K562 (cell line): Measurements from ENCODE around the gene AOC1. TPM values are rescaled to one million over a fixed set of nuclear protein-coding genes. Genes with fewer than 3 reads are reported as not detected.

ENCODE experiments used
- ATAC-seq: fragments of 200-7000 bp; cut with Tn5 transposase; 3 replicates; pipeline ENCODE4 v1.9.1; 2020; ENCODE audit warnings: moderate library complexity
- BruUV-seq: library from RNA; stranded (reverse); fragments of 400-500 nt; replicated peaks from 2 replicates; lab custom pipeline; 2021; lab: Mats Ljungman, UMichigan
- CTCF ChIA-PET: fragments of 300-600 bp; formaldehyde crosslinking; extraction: SDS; loops from one replicate; lab custom pipeline; 2021; ENCODE audit warnings: low intra/inter-chr PET ratio; lab: Yijun Ruan, JAX
- POLR2A ChIA-PET: fragments of 300-600, 350-650 bp; sonication (Branson Sonifier 250); formaldehyde crosslinking; extraction: SDS; loops from one replicate; lab custom pipeline; 2021; ENCODE audit warnings: antibody characterized with exemption, inconsistent platforms; lab: Yijun Ruan, JAX
- DNase-seq, 4 experiments: peaks; one replicate each; pipeline versions ENCODE4 v3.0.0 to v3.0.0-alpha.2; 2011 to 2018; ENCODE audit warnings: low spot score in 3 of 4, mixed read lengths in 3 of 4; ENCODE audit errors: extremely low read depth in 1 of 4
- FAIRE-seq: peaks from 2 replicates; lab custom pipeline; 2011; peaks lifted over from hg19 to GRCh38; lab: Jason Lieb, UNC
- H2AFZ ChIP-seq: 2 replicates; pipeline ENCODE4 v1.6.0; 2011; ENCODE audit warnings: low read depth, low read length, control low read depth, inconsistent platforms
- H3K27ac ChIP-seq: fragments of 200-600 bp; 3 replicates; pipeline ENCODE4 v1.8.0; 2011; ENCODE audit warnings: low read depth, mild to moderate bottlenecking, control low read depth, inconsistent platforms, low read length, moderate library complexity, mixed read lengths; ENCODE audit errors: extremely low read depth
- H3K27me3 ChIP-seq, 2 experiments: fragments of 300-600 bp in 1 of 2; 2 replicates in 1 of 2; 3 replicates in 1 of 2; pipeline versions ENCODE4 v1.6.0 to v1.8.0; 2011; ENCODE audit warnings: inconsistent platforms in 2 of 2, low read length in 2 of 2, mild to moderate bottlenecking in 1 of 2, mixed read lengths in 1 of 2, moderate library complexity in 1 of 2; ENCODE audit not compliant: control insufficient read depth in 2 of 2, insufficient read depth in 2 of 2
- H3K36me3 ChIP-seq: fragments of 300-600 bp; 3 replicates; pipeline ENCODE4 v1.8.0; 2011; ENCODE audit warnings: mild to moderate bottlenecking, low read length, inconsistent platforms; ENCODE audit not compliant: control insufficient read depth, insufficient read depth
- H3K4me1 ChIP-seq, 2 experiments: fragments of 200-600 bp in 1 of 2; replicated peaks in 1 of 2; 2 replicates in 1 of 2; 3 replicates in 1 of 2; pipeline versions ENCODE4 v1.5.1 to v1.8.0; 2011; ENCODE audit warnings: inconsistent platforms in 2 of 2, low read length in 2 of 2, mild to moderate bottlenecking in 1 of 2, mixed read lengths in 1 of 2, moderate library complexity in 1 of 2; ENCODE audit not compliant: control insufficient read depth in 2 of 2, insufficient read depth in 2 of 2
- H3K4me2 ChIP-seq: 2 replicates; pipeline ENCODE4 v1.6.1; 2011; ENCODE audit warnings: low read length, control low read depth, inconsistent platforms, mixed read lengths; ENCODE audit not compliant: insufficient read depth
- H3K4me3 ChIP-seq: fragments of 200-600 bp; sonication (generic), shearing (Covaris generic); 2 replicates; pipeline ENCODE4 v1.5.1; 2016; ENCODE audit warnings: control low read depth, inconsistent platforms
- H3K79me2 ChIP-seq: fragments of 200-600 bp; 3 replicates; pipeline ENCODE4 v1.8.0; 2011; ENCODE audit warnings: low read length, inconsistent platforms; ENCODE audit not compliant: control insufficient read depth, insufficient read depth
- H3K9ac ChIP-seq, 2 experiments: 2 replicates each; pipeline versions ENCODE4 v1.6.0 to v1.6.1; 2011; ENCODE audit warnings: low read depth in 2 of 2, low read length in 2 of 2, control low read depth in 1 of 2, inconsistent platforms in 1 of 2, mild to moderate bottlenecking in 1 of 2, mixed read lengths in 1 of 2; ENCODE audit not compliant: insufficient read depth in 1 of 2
- H3K9me1 ChIP-seq: one replicate; pipeline ENCODE4 v1.6.0; 2011; ENCODE audit warnings: inconsistent platforms, mild to moderate bottlenecking, low read length, moderate library complexity; ENCODE audit not compliant: control insufficient read depth, insufficient read depth
- H3K9me3 ChIP-seq: replicated peaks from 2 replicates; pipeline ENCODE4 v1.5.1; 2011; ENCODE audit warnings: low read depth, low read length, inconsistent platforms; ENCODE audit not compliant: control insufficient read depth, insufficient read depth
- H4K20me1 ChIP-seq: replicated peaks from 2 replicates; pipeline ENCODE4 v1.6.1; 2011; ENCODE audit warnings: low read length, inconsistent platforms, mixed read lengths; ENCODE audit not compliant: control insufficient read depth, insufficient read depth
- CREB5 ChIP-seq: fragments of 250-450 bp; sonication (Bioruptor Pico); IDR thresholded peaks from 2 replicates; pipeline ENCODE4 v1.5.0; 2020; ENCODE audit warnings: mild to moderate bottlenecking
- IRF9 ChIP-seq: fragments of 450-650 bp; IDR thresholded peaks from 2 replicates; pipeline ENCODE4 v1.6.1; 2016; ENCODE audit warnings: missing biosample characterization, missing genetic modification characterization
- PPARD ChIP-seq: fragments of 250-450 bp; sonication (Bioruptor Pico); IDR thresholded peaks from 2 replicates; pipeline ENCODE4 v1.8.0; 2022; ENCODE audit warnings: inconsistent platforms, mild to moderate bottlenecking, moderate library complexity
- STAT5A ChIP-seq: IDR thresholded peaks from 2 replicates; pipeline ENCODE4 v1.6.1; 2012; ENCODE audit warnings: low read length, inconsistent platforms, borderline replicate concordance
- TAL1 ChIP-seq: fragments of 450-650 bp; IDR thresholded peaks from 2 replicates; pipeline ENCODE4 v1.6.1; 2016; ENCODE audit warnings: mild to moderate bottlenecking
- TEAD4 ChIP-seq, 2 experiments: sonication (generic) in 1 of 2; formaldehyde crosslinking in 1 of 2; IDR thresholded peaks; 2 replicates each; pipeline versions ENCODE4 v1.6.1 to v1.8.0; 2012 to 2022; ENCODE audit warnings: borderline replicate concordance in 1 of 2, inconsistent platforms in 1 of 2, low read length in 1 of 2, mild to moderate bottlenecking in 1 of 2, missing genetic modification reagents in 1 of 2
- USF1 ChIP-seq: sonication (generic); formaldehyde crosslinking; IDR thresholded peaks from 2 replicates; pipeline ENCODE4 v1.9.0; 2022; ENCODE audit warnings: mild to moderate bottlenecking, missing genetic modification reagents
- ZNF143 ChIP-seq: sonication (generic); formaldehyde crosslinking; IDR thresholded peaks from 2 replicates; pipeline ENCODE4 v1.9.0; 2022; ENCODE audit warnings: mild to moderate bottlenecking, missing genetic modification reagents
- ZNF3 ChIP-seq: fragments of 250-450 bp; sonication (Bioruptor Pico); IDR thresholded peaks from 2 replicates; pipeline ENCODE4 v1.5.0; 2021; ENCODE audit warnings: mild to moderate bottlenecking, moderate library complexity
- ZNF583 ChIP-seq: fragments of 250-450 bp; sonication (Bioruptor Pico); IDR thresholded peaks from 2 replicates; pipeline ENCODE4 v1.4.0; 2020
- ZNF830 ChIP-seq: fragments of 250-450 bp; sonication (Bioruptor Pico); IDR thresholded peaks from 2 replicates; pipeline ENCODE4 v1.5.0; 2021; ENCODE audit warnings: mild to moderate bottlenecking
- ZSCAN32 ChIP-seq: fragments of 450-650 bp; formaldehyde crosslinking; IDR thresholded peaks from 2 replicates; pipeline ENCODE4 v1.4.0; 2020; ENCODE audit warnings: mild to moderate bottlenecking, moderate library complexity
- WGBS: fragments of 100-300 bp; shearing (Covaris generic); methylation state at CpG from one replicate; pipeline ENCODE4 v1.1.6; 2016; ENCODE audit warnings: low coverage, mixed read lengths; ENCODE audit not compliant: insufficient coverage; ENCODE audit errors: missing lambda C conversion rate; 5-methylcytosine and 5-hydroxymethylcytosine counted together
- in situ Hi-C: fragments of 300-500 bp; cut with MboI; formaldehyde crosslinking; loops from 4 replicates; pipeline ENCODE4 v1.15.0; 2018; ENCODE audit warnings: inconsistent platforms, mixed read lengths
- intact Hi-C: fragments of 100-400 bp; cut with micrococcal nuclease; formaldehyde crosslinking; loops from 2 replicates; pipeline ENCODE4 v1.14.2; 2022
- polyA plus RNA-seq, 8 experiments: library from polyadenylated mRNA; depleted of rRNA in 4 of 8; stranded (reverse) in 5 of 8; unstranded in 3 of 8; fragments of >200 nt; fragmentation: Nextera tagmentation in 2 of 8; fragmentation: Illumina TruSeq in 1 of 8; extraction: Ambion mirVana in 2 of 8; extraction: Trizol in 1 of 8; gene quantifications; 2 replicates each; pipeline versions ENCODE4 v1.2.1 to v1.2.3, GENCODE V29; 2011 to 2014; ENCODE audit warnings: inconsistent platforms in 1 of 8, missing spikeins in 1 of 8
- total RNA-seq, 7 experiments: library from RNA; depleted of rRNA in 6 of 7; stranded (reverse); fragments of >200 nt in 6 of 7; fragmentation: Illumina TruSeq in 2 of 7; extraction: Trizol in 2 of 7; gene quantifications; 2 replicates each; pipeline versions ENCODE4 v1.2.1 to v1.2.3, GENCODE V29; 2011 to 2021; ENCODE audit warnings: low replicate concordance in 1 of 7

The AOC1 gene
- total and polyA plus RNA-seq, 9 of the 15 experiments (the other 6 are each of a cell fraction or from before 2014, with no cell fraction given), result not detected

- no peaks in the 10 kb centered on the region for H3K9me1 ChIP-seq
- peaks cover 57 to 79% of the 10 kb centered on the region in 2 experiments for H3K27me3 ChIP-seq
- no TSS peak for BruUV-seq
- intact Hi-C loops, result no loop called here
- no peaks in the 10 kb centered on the region for H3K4me1 ChIP-seq
- in situ Hi-C loops, result no loop called here
- ATAC-seq (no peak), FAIRE-seq (no peak), DNase-seq (no peak)
- POLR2A ChIA-PET, result interaction anchor here (0.6 to 1.4 kb wide), 3 partner anchors 18 to 95 kb away, joined by 3 to 5 read pairs (median 4); no protein-coding TSS in a partner anchor
- 0% methylated on average over 4 of the region's 4 CpGs for WGBS
- no peaks in the 10 kb centered on the region for H4K20me1 ChIP-seq
- no peak overlapping the region for H3K9ac ChIP-seq
- no peaks in the 10 kb centered on the region for H3K79me2 ChIP-seq
- H3K9me3 ChIP-seq, result no peaks in the 10 kb centered on the region
- H3K36me3 ChIP-seq, result no peaks in the 10 kb centered on the region
- H3K4me2 ChIP-seq, result no peak overlapping the region
- no peak overlapping the region for H3K27ac ChIP-seq
- no peak overlapping the region for H2AFZ ChIP-seq
- CTCF ChIA-PET, result no interaction called here
- H3K4me3 ChIP-seq, result no peak overlapping the region
- no peak for TF ChIP-seq ZNF583
- TF ChIP-seq USF1 (CRISPR knock-in tag), result no peak
- no peak for TF ChIP-seq STAT5A
- TF ChIP-seq ZSCAN32, result no peak
- no peak for TF ChIP-seq ZNF3 (CRISPR knock-in tag)
- TF ChIP-seq CREB5, result no peak
- TF ChIP-seq TEAD4 (IDR thresholded peaks at IDR 0.05; ENCODE audit: low read length), result no peak
- no peak for TF ChIP-seq TEAD4 (CRISPR knock-in tag; IDR thresholded peaks at IDR 0.05; ENCODE audit: borderline replicate concordance)
- no peak for TF ChIP-seq ZNF143 (CRISPR knock-in tag)
- no peak for TF ChIP-seq ZNF830
- no peak for TF ChIP-seq TAL1
- TF ChIP-seq PPARD (CRISPR knock-in tag), result no peak
- TF ChIP-seq IRF9, result no peak
Observed at GRCh38 chr7:150842716-150843115, 9.6 kb upstream of the AOC1 start.
